ENCODE measurements around the gene NFIL3.
"Not testable (repeated sequence)": the region's sequence is repeated elsewhere in the genome, so short reads cannot be mapped to it uniquely, and the experiment has no call there.

Gene NFIL3, protein sequence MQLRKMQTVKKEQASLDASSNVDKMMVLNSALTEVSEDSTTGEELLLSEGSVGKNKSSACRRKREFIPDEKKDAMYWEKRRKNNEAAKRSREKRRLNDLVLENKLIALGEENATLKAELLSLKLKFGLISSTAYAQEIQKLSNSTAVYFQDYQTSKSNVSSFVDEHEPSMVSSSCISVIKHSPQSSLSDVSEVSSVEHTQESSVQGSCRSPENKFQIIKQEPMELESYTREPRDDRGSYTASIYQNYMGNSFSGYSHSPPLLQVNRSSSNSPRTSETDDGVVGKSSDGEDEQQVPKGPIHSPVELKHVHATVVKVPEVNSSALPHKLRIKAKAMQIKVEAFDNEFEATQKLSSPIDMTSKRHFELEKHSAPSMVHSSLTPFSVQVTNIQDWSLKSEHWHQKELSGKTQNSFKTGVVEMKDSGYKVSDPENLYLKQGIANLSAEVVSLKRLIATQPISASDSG

GRCh38 chr9:91423785-91424402 lies at the start of gene NFIL3:
TSS of gene NFIL3 (minus strand) at chr9:91423832. CDS start at chr9:91410734, 13,098 bp downstream.
- peak; percentile 85 for DNase-seq (ENCODE audit: low spot score)

GRCh38 chr9:91471524-91471923 lies 47.9 kb upstream of the NFIL3 start:
- not testable (repeated sequence) for DNase-seq (ENCODE audit: low spot score)

DNA sequence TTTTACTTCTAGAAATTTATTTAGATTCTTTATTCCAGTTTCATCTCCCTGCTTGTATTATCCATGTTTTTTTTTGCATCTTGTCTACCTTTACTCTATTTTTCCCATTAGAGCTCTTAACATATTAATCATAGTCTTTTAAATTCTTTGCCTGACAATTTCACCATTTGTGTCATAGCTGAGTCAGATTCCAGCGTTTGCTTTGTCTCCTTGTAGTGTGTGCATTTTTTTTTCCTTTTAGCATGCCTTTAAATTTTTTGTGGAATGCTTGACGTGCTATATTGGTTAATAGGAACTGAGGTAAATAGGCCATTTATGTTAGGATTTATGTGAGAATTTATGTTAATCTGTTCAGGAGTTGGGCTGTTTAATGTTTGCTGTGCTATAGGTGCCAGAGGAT lies 41.8 kb upstream of the NFIL3 start:
- DNase-seq (ENCODE audit: low spot score): no peak

DNA sequence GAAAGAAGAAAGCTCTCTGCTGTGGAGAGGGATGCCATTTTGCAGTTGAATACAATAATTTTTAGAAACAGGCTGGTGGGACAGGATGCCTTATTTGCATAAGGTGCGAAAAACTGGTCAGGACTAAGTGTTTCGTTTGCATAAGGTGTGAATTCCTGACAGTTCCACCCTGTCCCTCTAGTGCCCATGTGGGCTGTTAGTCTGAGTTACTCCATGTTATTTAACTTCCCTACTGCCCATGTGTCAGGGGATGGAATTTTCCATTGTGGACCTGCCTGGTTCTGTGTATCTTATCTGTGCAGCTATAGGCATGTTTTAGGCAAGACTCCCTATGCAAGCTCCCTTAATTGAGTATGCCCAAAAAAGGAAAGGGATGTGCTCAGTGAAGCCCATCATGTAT lies 35.3 kb upstream of the NFIL3 start:
- DNase-seq (ENCODE audit: low spot score): no peak

DNA sequence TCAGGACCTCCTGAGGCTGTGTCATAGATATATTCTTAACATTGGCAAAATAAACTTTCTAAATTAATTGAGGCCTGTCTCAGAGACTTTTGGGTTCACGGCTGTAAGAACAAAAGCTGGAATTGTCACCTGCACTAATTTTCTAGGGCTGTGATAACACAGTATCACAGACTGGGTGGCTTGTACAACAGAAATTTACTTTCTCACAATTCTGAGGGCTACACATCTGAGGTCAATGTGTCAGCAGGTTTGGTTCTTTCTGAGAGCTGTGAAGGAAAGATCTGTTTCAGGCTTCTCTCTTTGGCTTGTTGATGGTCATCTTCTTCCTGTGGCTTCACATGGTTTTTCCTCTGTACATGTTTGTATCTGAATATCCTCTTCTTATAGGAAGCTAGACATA lies 29.2 kb upstream of the NFIL3 start:
- DNase-seq (ENCODE audit: low spot score): no peak

DNA sequence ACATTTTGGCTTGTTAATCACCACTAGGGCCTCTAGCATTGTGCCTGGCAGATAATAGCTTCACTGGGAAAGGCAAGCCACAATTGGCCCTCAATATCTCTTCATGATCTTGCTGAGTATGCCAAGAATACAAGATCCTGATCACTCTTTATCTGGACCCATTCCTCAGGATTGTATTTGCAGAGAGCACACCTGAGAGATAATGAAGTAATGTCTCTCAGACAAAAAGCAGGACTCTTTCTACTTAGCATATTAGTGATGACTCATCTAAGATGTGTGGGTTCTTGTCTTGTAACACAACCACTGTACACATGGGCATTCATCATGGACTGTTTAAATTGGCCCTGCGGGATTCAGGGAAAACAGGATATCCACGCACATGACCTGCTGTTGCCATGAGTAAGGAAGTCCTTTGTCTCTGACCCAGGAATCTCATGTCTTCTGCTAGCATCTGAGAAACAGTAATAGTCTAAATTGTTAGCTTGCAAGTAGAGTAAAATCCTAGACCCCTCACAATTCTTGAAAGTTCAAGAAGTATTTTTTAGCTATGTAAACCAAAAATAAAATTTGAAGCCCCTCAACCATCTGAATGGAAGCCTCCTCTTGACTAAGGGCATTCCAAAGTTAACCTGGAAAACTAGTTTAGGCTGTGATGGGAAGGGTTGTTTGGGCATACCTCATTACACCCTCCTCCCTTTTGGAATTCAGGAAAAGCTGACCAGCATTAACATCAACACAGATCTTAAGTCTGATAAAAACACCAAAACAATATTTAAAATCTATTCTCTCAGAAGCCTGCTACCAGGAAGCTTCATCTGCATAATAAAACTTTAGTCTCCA lies 28.0 kb upstream of the NFIL3 start:
- DNase-seq (ENCODE audit: low spot score): no peak

DNA sequence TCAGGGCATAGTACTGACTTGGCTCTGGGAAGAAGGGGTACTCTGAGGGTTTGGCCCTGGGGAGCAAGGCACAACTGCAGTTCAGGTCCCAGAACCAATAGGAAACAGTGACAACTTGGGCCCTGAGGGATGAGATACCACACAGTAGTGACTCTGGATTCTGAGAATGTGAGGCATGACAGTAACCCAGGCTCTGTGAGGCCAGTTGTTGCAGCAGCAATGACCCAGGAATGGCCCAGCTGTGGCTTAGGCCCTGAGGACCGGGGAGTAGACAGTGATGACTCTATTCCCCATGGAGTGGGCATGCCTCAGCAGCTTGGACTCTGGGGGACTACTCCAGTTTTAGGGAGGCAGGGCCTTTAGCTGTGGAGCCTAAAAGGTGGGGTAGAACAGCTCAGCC lies 21.5 kb upstream of the NFIL3 start:
- no peak for DNase-seq (ENCODE audit: low spot score)

- no peak for DNase-seq (ENCODE audit: low spot score)
Measured at GRCh38 chr9:91443994-91444392, 20.4 kb upstream of the NFIL3 start.

DNA sequence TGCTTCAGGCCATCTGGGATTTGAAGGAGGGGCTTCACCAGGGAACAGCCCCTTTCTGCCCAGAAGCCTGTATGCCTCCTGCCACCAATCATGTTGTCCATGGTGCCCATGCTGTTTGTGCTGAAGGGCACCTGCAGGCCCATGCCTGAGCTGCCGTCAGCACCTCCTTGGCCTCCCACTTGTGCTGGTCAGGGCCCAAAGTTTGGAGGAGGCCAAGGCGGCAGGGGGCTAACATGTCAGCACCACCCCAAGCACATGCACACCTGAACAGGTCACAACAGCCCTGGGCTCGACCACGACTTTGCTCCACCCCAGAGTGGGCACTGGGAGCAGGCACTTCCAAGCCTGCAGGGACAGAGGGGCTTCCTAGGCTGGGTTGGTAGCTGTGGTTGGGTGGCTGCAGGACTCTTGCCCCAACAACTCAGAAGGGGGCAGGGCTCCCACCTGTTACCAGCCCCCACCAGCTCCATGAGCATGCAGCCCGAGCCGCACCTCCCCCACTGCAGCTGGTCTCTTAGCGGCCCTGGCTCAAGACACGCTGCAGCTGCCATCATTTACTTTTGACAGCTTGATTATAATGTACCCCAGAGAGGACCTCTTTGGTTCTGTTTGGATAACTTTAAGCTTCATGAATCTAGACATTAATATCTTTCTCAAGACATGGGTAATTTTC lies 19.8 kb upstream of the NFIL3 start:
- DNase-seq (ENCODE audit: low spot score): no peak

DNA sequence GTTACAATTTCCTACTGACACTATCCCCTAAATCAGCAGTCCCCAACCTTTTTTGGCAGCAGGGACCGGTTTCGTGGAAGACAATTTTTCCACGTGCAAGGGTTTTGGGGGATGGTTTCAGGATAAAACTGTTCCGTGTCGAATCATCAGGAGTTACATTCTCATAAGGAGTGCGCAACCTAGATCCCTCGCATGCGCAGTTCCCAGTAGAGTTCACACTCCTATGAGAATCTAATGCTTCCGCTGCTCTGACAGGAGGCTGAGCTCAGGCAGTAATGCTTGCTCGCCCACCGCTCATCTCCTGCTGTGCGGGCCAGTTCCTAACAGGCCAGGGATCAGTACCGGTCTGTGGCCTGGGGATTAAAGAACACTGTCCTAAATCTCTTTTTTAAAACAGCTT lies 13.2 kb upstream of the NFIL3 start:
- no peak for DNase-seq (ENCODE audit: low spot score)

- peak; percentile 51 for DNase-seq (ENCODE audit: low spot score)
Measured at GRCh38 chr9:91433180-91433579, 9.5 kb upstream of the NFIL3 start.

DNA sequence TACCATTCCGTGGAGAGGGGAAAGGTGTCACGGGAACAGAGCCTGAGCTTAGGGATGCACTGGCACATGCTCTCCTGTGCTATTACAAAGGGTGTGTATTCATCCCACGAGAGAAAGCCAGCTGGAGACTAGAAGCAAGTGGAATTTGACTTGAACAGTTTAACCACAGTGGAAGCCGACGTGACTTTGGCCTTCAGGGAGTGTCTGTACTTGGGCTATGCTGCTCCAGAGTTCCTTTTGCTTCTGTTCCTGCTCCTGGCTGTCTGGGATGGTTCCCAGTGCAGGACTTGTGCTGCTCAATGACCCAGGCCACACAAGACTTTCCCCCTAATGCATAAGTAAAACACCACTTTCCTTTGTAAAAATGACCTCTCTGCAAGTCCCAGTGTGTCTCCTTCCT lies 7.9 kb upstream of the NFIL3 start:
- DNase-seq (ENCODE audit: low spot score): no peak

DNA sequence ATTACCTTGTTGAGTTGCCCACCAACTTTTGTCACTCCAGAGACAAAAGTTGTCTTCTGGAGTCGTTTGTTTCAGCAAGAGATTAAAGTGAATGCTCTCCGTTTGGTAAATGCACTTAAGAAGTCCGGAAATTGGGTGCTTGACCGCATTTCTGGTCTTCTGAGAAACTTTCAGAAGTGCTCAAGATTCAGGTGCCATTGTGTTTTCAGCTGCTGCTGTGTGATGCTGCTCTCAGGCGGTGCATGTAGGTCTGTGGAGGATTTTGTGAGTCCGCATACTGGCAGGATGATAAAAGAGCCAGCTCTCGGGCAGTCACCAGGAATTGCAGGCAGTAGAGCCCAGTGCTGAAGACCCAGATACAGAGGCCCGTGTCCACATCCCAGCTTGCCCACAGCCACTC lies 5.9 kb upstream of the NFIL3 start:
- no peak for DNase-seq (ENCODE audit: low spot score)

DNA sequence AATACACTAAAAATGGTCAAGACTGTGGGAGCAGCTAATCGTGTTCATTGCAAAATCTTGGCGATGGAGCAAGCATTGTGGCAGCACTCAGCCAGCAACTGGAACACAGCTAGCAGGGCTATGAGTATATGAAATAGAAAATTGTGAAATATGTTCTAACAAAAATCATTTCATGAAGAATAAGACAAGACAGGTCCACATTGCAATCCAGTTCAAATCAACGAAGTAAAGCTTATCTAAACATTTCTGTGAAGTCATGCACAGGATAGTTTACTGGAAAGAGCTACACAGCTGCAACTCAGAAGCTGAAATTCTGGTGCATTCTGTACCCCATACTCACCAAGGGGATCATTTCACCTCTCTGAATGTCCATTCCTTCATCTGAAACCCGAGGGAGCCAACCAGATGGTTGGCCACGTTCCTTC lies 5.3 kb upstream of the NFIL3 start:
- DNase-seq (ENCODE audit: low spot score): no peak

DNA sequence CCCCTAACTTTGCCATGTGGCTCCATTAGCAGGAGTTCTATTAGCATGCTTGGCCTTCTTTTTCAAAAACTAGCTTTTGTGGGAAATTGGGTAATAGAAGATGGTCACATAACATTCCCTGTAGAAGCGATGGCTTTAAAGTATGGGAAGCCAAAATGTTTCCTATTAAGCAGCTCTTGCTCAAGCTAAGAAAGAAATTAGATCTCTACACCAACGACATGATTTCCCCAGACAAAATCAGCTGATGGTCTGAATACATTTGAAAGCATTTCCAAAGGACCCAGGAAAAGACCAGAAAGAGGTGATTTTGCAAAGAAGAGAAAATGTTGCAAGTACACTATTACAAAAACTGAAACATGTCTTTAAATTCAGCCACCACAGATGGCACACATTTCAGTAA lies 4.8 kb upstream of the NFIL3 start:
- DNase-seq (ENCODE audit: low spot score): no peak

GRCh38 chr9:91427873-91428272 lies 4.2 kb upstream of the NFIL3 start:
- DNase-seq (ENCODE audit: low spot score): no peak

DNA sequence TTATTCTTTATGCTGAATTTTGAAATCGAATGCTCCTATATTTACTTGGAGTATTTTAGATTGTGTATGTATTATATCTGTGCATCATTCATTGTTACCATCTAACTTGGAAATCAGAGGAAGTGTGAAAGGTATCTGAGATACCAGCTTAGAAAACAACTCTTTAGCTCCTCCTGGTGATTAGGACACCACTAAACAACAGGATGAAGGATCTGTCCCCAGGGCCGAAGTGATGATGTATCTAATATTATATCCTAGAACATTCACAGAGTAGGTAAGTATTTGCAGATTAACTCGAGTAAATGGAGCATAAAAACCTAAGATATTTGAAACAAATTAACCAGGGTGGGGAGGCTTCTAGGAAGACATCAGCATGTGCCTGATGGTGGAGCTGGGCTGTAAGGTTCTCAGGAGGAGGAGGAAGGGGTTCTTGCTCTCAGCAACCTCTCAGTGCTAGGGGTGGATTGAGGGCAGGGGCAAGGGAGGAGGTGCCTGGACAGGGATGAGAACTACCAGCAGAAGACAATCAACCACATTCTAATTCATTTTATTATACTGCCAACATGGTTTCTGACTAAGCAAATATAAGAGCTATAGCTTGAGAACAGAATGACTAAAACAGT lies 2.6 kb upstream of the NFIL3 start:
- peak; percentile 31 for DNase-seq (ENCODE audit: low spot score)

DNA sequence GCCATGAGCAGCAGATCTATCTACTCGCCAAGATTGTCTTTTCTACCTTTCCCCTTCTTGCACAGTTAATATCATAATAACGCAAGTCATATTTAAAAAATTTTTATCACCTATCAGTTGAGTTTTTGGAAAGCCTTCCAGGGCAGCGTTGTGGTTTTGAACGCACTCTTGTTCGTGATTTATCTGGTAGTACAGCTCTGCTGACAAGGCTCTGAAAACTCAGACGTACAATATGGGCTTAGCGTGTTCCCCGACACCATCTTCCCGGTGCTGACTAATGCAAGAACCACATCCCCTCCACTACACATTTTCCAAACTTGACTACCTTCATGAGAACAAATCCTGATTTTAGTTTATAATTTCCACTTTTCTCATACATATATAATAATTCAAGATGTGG lies 1.6 kb upstream of the NFIL3 start:
- no peak for DNase-seq (ENCODE audit: low spot score)

DNA sequence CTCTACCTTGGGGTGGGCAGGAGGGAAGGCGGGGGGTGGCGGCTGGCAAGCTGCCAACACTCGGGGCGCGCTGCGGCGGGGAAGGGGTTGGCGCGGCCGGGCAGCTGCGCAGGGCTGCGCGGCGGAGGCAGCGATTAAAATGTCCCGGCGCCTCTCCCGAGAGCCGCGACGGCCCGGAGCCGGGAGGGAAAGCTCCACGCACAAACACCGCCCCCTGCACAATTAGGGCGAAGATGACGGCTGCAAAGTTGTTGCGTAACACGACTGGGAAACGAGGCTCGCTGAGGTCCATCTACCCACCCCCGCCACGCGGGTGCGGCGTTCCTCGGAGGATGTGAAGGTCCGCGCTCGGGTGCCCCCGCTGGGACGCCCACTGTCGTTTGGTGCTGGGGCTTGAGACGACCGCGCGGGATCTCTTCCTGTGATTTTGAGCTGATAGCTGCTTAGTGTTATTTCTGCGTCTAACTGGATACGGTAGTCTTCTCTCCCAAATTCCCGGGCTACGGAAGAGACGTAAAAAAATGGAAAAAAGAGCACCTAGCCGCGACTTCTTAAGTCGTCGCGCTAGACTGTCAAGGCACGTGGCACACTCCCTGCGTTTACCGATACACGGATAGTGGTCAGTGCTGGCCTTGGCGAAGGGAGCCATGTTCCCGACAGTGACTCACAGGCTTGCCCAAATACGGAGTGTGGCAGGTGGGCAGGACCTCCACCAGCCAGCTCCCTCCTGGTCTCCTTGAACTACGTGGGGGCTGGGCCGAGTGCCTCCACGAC lies 958 bp upstream of the NFIL3 start:
- peak; percentile 73 for DNase-seq (ENCODE audit: low spot score)

- DNase-seq (ENCODE audit: low spot score): peak; percentile 54
Measured at GRCh38 chr9:91422758-91423711, 597 bp downstream of the NFIL3 start.

All from globus pallidus (tissue), 1 donor.